SIG-M5 (cell line): ENCODE data around the gene MAP2K5.

Experiments used
- DNase-seq: peaks from one replicate; lab custom pipeline; 2025; lab: John Stamatoyannopoulos, UW

Gene MAP2K5

DNA sequence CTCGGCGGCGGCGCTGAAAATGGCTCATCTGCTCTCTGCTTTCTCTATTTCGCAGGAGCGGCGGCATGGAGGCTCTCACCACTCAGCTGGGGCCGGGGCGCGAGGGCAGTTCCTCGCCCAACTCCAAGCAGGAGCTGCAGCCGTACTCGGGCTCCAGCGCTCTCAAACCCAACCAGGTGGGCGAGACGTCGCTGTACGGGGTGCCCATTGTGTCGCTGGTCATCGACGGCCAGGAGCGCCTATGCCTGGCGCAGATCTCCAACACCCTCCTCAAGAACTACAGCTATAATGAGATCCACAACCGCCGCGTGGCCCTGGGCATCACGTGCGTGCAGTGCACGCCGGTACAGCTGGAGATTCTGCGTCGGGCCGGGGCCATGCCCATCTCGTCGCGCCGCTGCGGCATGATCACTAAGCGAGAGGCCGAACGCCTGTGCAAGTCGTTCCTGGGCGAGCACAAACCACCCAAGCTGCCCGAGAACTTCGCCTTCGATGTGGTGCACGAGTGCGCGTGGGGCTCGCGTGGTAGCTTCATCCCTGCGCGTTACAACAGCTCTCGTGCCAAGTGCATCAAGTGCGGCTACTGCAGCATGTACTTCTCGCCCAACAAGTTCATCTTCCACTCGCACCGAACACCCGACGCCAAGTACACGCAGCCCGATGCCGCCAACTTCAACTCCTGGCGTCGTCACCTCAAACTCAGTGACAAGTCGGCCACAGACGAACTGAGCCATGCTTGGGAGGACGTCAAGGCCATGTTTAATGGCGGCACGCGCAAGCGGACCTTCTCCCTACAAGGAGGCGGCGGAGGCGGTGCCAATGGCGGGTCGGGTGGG, 283.6 kb downstream of the MAP2K5 start:
- DNase-seq, result no peak

DNA sequence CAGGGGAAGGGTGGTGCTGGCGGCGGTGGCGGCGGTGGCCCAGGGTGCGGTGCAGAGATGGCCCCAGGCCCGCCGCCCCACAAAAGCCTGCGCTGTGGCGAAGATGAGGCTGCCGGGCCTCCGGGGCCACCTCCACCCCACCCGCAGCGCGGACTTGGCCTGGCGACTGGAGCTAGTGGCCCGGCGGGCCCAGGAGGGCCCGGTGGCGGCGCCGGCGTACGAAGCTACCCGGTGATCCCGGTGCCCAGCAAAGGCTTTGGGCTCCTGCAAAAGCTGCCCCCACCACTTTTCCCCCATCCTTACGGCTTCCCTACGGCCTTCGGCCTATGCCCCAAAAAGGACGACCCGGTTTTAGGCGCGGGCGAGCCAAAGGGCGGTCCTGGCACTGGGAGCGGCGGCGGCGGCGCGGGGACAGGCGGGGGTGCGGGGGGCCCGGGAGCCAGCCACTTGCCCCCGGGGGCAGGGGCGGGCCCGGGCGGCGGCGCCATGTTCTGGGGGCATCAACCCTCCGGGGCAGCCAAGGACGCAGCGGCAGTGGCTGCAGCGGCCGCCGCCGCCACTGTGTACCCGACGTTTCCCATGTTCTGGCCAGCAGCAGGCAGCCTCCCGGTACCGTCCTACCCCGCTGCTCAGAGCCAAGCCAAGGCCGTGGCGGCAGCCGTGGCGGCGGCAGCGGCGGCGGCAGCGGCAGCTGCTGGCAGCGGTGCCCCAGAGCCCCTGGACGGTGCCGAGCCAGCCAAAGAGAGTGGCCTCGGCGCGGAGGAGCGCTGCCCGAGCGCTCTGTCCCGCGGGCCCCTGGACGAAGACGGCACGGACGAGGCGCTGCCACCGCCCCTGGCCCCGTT, 284.4 kb downstream of the MAP2K5 start:
- DNase-seq, result no peak

DNA sequence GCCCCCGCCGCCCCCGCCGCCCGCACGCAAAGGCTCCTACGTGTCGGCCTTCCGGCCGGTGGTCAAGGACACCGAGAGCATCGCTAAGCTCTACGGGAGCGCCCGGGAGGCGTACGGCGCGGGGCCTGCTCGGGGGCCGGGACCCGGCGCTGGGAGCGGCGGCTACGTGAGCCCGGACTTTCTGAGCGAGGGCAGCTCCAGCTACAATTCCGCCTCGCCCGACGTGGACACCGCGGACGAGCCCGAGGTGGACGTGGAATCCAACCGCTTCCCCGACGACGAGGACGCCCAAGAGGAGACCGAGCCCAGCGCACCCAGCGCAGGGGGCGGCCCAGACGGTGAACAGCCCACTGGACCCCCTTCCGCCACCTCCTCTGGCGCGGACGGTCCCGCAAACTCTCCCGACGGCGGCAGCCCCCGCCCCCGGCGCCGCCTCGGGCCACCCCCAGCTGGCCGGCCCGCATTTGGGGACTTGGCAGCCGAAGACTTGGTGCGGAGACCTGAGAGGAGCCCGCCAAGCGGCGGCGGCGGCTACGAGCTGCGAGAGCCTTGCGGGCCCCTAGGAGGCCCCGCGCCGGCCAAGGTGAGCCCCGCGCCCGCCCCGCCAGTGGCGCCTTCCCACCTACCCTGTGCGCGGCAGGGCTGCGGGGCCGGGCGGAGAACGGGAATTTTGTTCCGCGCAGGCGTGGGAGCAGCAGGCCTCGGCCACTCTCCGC, 285.2 kb downstream of the MAP2K5 start:
- no peak for DNase-seq

DNA sequence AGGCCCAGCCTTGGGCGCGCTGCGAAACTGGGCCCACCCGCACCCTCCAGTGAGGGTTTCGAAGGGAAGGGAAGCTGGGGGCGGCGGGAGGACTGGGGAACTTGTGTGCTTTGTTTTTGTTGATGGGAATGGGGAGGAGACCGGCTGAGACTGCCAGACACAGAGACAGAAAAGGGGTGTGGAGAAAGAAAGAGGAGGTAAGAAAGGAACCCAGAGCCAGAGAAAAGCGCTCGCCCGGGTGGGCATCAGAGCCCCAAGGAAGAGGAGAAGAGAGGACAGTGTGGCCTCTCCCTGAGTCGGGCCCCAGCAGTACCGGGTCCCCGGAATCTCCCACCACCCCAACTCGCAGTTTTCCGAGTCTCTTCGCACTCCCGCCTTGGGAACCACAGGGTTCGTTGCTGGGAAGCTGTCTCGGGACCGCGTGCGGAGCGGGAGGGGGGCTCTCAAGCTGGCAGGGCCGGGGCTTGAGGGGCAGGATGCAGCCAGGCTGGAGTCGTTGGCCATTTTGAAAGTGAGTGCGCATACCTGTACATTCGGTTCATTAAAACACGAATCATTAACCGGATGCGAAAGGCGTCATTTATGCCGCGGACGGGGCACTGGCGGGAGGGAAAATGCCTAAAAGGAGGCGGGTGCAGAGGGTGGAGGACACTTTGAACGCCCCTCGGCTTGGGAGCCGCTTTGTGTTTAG, 285.9 kb downstream of the MAP2K5 start:
- DNase-seq, result no peak

DNA sequence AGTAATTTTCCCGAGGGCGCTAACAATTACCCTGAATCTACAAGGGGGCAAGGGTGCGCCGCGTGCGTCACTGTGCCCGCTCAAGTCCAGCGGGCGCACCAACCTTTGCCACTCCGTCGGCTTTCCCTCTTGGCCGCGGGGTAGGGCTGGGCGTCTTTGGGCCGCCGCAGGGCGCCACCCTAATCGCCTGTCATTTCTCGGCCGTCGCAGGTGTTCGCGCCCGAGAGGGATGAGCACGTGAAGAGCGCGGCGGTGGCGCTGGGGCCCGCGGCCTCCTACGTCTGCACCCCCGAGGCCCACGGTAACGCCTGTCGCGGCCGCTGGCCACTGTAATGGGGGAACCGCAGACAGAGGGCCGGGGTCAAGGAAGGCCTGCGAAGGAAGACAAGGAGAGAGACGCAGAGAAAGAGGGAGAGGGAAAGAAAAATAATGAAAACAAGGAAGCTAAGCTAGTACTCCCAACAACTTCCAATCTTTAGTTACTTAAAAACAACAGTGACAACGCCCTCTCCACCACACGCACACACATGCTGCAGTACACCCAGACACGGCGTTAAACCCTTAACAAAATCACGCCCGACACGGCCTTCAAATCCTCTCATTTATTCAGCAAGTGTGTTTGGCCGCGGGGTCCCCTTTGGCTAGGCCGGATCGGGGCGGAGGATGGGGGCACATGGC, 286.6 kb downstream of the MAP2K5 start:
- DNase-seq, result no peak

DNA sequence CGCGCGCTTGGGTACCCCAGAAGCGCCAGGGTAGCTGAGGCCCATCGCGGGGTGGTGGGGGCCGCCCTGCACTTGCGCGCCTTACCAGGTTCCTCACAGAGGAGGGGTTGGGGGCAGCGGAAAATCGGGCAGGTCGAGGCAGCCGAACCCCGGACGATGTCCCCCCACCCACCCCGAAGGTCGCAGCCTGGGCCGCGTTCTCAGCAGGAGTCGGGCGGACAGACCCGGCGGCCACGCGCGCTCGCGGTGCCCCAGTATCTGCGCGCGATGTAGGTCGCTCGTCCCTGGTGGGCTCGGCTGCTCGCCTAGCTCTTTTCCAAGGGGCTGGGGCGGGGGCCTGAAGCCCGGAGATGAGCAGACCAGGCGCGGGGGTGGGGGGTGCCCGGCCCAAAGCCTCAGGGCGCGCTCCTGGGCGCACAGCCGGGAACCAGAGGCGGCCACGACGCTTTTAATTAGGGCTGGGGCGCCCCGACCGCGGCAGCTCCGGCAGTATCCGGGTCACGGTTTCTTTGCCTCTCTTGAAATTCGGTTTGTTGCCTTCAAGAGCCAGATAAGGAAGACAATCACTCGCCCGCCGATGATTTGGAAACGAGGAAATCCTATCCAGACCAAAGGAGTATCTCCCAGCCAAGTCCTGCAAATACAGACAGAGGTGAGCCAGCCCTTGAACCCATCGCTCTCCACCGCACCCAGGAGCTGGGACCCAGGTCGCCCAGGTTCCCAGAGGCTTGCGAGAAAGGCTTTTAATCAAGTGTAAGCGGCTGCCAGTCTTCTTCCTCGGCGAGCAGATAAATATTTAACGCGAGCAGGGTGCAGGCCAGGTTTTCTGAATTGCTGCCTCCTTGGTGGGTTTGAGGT, 287.4 kb downstream of the MAP2K5 start:
- DNase-seq, result no peak

DNA sequence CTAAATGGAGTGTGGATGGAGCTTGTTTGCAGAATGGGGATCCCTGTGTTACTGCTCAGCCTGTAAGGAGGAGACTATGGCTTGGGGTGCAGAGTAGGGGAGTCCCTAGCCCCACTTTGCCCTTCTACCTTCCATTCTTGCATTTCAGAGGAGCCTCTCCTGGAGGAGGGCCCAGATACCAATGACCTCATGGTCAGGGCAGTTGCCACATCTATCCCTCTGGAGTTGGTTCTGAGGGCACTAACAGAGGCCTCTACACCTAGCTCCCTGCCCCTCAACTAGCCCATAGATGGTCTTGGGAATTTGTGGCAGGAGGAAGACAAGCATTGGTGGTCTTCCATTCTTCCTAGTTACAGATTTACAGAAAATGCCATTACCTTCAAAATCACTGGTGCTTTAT, 288.9 kb downstream of the MAP2K5 start:
- DNase-seq, result no peak

DNA sequence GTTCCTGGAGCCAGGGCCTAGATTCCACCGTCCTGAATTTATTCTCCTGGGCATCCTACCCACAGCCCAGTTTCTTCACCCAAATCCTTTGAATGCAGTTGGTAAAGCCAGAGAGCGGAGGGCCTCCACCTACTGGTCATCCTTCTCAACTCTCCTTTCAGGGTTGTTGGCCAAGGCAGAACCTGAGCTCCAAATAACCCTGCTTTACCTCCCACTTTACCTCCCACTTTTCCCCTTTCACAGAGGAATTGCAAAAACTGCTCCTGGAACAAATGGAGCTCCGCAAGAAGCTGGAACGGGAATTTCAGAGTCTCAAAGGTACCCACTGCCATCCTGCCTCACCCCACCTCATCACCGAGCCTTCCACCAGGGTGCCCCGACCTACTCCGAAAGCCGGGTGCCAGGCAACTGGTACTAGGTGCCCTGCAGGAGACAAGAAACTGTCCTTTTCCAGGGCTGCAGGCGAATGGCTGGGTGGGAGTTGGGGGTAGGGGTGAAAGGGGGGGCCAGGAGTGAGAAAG, 289.6 kb downstream of the MAP2K5 start:
- no peak for DNase-seq

DNA sequence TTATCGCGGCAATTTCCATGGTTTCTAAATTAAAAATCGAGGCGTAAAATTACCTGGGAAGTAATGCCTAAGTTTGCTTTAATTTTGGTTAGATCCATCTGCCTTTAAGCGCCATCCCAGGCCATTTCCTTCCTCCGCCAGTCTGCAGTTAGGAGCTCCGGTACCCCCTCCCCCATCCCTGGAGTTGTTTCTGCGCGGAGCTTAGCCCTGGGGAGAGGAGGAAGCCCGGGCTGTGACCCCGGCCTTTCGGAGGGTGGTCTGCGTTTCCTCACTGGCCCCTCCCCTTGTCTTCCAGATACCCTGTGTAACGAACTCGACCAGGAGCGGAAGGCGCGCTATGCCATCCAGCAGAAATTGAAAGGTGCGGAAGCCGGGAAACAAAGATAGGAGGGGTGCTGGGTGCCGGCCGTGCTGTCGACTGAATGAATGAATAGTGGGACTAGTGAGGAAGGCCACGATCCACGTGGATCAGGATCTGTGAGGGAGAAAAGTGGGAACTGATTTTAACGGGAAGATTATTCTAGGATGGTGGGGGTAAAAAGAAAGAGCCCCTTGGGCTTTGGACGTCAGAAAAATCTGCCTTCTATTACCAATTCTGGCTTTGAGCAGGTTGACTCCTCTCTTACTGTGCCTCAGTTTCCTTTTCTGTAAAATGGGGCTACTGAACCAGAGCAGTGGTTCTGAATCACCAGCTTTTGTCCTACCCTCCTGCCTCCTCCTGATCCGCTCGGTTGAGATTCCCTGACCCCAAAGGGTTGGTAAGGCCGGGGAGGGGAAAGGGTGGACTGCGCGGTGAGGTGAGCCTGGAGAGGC, 290.6 kb downstream of the MAP2K5 start:
- no peak for DNase-seq

DNA sequence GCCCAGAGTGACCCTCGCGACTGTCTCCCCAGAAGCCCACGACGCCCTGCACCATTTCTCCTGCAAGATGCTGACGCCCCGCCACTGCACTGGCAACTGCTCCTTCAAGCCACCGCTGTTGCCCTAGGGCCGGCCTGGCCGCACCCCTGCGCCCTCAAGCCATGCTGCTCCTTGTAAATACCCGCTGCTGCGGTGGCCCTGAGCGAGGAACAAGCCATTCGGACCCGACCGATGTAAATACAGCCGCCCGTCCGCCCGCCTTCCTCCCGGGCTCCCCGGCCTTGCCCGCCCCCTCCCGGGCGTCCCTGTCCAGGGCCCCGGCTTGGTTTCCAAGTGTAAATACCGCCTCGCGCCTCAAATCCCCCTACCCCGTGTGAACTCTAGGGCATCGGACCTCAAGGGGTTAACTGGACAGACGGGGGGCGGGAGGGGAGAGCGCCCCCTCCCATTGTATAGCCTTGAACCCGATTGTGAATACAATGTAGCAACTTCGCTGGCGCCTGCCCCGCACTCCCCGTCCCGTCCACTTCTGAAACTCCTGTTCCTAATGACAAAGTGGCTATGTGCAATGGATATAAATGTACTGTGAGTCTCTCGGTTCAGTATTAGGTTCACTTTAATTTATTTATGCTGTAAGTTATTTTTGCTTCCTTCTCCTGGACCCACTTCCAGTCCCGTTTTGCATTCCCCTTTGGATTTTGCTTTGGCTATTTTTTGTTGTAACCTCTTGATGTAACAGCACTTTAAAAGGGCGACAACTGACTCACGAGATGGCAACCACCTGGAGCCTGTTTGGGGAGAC, 291.4 kb downstream of the MAP2K5 start:
- DNase-seq, result no peak

DNA sequence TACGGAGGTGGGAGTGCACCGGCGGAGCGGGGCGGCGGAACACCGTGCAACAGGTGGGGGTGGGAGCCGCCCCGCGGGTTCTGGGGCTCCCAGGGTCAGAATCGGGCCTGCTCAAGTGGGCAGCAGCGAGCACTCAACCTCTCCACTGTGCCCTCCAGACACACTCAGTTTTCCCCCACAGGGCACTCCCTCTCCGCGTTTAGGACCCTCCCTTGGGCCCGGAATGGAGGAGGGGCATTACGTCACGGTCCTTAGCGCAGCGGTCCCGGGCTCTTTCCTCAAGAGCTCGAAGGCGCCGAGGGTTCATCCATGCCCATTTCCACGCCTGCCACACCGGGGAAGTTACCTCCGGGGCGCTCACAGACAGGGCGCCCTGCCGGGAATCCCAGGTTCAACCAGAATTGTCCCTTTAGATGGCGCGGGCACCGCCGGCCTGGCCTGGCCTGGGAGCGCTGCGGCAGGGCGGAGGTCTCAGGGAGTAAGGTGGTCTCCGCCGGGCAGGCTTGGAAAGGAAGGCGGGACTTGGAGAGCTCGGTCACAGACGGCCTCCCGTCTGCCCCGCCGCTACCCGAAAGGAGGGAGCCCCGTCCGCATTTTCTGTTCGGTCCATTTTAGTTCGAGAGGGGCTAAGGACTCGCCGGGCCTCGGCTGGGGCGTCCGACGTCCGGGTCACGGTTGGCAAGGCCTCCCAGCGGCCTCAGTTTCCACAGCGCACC, 292.2 kb downstream of the MAP2K5 start:
- DNase-seq, result no peak

DNA sequence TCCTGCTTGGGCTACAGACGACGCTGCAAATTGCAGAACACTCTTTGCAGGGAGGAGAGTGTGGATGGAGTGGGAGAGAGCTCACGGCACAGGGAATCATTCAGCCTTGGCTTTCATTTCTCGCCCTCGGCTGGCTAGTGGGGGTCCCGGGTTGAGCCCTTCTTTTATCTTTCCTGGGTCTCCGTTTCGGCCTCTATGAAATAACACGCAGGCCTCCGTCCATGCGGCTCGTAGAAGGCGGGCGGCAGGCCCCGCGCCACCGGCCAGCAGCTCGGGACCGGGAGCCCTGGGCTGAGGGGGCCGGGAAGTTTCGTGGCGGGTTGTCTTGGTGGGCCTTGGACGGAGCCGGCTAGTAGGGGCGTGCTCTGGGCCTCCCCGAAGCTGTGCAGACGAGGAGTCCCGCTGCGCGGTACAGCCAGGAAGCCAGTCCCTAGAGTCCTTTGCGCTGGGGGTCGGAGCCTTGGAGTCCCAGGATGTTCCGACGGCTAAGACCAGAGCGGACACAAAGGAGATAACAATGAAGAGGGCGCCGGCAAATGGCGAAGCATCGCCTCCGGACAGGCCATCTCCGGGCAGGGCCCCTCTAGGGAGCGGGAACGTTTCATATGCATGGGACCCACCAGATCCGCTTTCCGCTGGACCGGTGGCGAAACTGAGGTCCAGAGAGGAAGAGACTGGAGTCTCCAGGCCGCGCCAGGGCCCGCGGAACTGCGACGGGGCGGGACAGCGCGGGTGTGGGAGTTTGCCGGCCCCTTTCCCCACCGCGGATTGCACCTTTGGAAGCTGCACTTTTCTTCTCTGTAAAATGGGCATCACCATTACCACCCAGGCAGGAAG, 293.0 kb downstream of the MAP2K5 start:
- DNase-seq, result no peak

DNA sequence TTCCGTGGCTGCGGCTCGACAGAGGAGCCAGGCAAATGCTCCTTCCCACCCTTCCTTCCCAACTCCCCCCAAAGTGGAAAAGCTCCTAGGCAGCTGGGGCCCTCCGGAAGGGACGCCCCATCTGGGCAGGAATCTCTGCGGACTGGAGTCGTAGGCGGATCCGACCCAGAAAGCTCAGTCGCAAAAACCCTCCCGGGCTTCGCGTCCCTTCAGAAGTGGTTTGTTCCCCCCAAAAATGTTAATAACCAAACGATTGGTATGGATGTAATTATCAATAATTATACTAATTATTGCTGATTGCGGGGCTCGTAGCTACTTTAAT, 293.6 kb downstream of the MAP2K5 start:
- DNase-seq, result no peak

DNA sequence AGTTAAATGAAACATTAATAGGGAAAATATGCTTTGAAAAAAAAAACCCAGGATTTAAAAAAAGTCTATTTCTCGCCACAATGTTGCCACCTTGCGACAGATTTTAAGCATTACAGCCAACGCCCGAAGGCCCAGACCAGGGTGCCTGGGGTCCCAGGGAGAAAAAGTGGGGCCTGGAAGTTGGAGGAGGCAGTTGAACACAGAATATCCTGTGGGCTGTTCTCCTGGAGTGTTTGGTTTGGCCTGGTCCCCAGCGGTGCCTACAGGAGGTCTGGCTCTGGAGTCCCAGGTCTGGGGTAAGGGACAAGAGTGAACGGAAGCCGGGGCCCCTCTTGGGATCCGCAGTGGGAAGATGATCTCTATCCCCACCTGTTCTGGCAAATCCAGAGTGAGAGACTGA, 294.0 kb downstream of the MAP2K5 start:
- DNase-seq, result no peak

DNA sequence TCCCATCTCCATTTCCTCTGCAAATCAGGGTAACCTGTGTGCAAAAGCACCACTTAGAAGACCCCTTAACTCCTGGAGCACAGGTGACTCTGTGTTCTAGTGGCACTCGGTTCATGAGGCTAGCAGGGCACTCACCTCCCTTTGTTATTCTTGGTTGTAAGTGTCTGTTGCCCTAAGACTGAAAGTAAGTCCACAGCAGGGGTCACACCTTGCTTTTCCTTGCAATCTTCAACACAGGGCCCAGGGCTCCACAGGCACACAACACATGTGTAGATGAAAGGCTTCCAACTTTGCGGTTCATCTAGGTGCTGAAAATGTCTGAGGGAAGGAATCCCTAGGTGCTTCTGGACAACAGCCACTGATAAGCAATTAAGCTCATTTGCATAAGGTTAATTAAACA, 294.5 kb downstream of the MAP2K5 start:
- DNase-seq, result no peak

DNA sequence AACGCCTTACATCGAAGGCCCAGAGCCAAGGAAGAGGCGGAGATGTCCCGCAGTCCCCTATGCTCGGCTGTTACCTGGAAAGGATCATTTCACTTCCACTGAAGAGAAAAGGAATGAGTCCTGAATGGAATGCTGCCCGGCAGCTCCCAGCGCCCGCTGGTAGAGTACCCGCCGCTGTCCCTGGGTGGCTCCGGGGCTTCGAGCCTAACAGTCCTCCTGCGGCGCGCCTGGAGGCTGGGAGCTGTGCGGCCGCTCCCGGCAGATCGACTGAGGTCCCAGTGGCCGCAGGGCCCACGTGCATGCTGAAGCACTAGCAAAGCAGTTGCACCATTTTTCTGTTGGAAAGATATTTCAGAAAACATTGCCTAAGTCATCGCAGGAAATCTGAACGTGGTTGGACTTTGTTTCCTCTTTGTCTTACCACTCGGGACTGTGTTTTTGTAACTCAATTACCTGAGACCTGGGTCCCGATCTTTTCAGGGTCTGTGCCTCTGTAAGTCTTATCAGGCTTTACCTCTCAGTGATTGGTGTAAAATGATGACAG, 296.4 kb downstream of the MAP2K5 start:
- DNase-seq, result no peak

DNA sequence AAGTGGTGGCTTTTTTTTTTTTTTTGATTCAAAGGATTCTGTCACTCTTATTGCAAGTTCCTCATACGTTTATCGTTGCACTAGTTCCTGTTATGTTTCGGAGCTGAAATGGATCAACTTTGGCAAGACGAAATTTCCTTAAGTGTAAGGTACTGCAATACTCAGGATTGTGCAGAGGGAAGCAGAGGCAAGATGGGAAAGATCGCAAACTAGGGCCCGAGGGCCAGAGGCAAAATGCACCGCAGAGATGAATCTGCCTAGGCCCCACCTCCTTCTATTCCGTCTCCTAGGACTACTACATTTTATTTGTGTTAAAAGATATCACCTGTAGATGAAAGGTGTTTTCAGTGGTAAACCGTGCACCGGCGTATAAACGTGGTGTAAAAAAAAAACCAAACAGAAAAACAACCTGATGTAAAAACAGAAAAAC, 297.0 kb downstream of the MAP2K5 start:
- DNase-seq, result no peak
